ENCODE data around the gene CCDC40. TPM values are rescaled to one million over a fixed set of nuclear protein-coding genes. Genes with fewer than 3 reads are reported as not detected.

CCDC40 gene
- total and polyA plus RNA-seq, 10 of the 15 experiments (the other 5 are each of a cell fraction or from before 2014, with no cell fraction given): 0.06 to 0.10 TPM; not detected in 8

GRCh38 chr17:80068301-80069222 lies 32.1 kb downstream of the CCDC40 start:
- Histone ChIP-seq H2AFZ (ENCODE audit: control insufficient read depth, low read depth, low read length) (no peak overlapping the region), H3K27me3 (replicated peaks in 1 of 2; ENCODE audit: control insufficient read depth in 2 of 2, insufficient read depth in 2 of 2, low read length in 1 of 2) (no peaks in the 10 kb centered on the region; a peak in 1 of 4 replicates), H3K4me3 (no peak overlapping the region), H3K4me2 (ENCODE audit: control insufficient read depth, insufficient read depth) (no peak overlapping the region), H3K4me1 (ENCODE audit: control insufficient read depth, insufficient read depth, low read length) (no peaks in the 10 kb centered on the region), H3K27ac (ENCODE audit: control insufficient read depth, insufficient read depth) (no peak overlapping the region), H3K79me2 (ENCODE audit: control insufficient read depth, insufficient read depth, low read length) (no peaks in the 10 kb centered on the region), H3K36me3 (ENCODE audit: control insufficient read depth in 2 of 2, insufficient read depth in 2 of 2, low read length in 1 of 2) (no peaks in the 10 kb centered on the region), H3K9ac (ENCODE audit: control insufficient read depth, insufficient read depth, low read length) (no peak overlapping the region), H4K20me1 (ENCODE audit: control insufficient read depth, insufficient read depth) (no peaks in the 10 kb centered on the region), H3K9me3 (replicated peaks; ENCODE audit: control insufficient read depth, insufficient read depth, low read length) (no peaks in the 10 kb centered on the region)
- DNase-seq (ENCODE audit: low read depth, low spot score) (no peak), FAIRE-seq (no peak), ATAC-seq (no peak)
- SMC1A ChIA-PET (ENCODE audit: uncharacterized antibody, unreplicated experiment): no interaction called here
- RAD21 ChIA-PET (ENCODE audit: unreplicated experiment): no interaction called here
- BruUV-seq (replicated peaks): no TSS peak
- CTCF ChIA-PET: interaction anchor here (0.5 kb wide), 1 partner anchor 1283 kb away, joined by 3 read pairs; no protein-coding TSS in a partner anchor
- TF ChIP-seq NR2C2 (IDR thresholded peaks at IDR 0.05; ENCODE audit: borderline replicate concordance, control insufficient read depth, insufficient read length, low read depth) (no peak), GABPA (IDR thresholded peaks at IDR 0.05; ENCODE audit: low read depth) (no peak), MAX (IDR thresholded peaks at IDR 0.05; ENCODE audit: low read depth, low read length) (no peak), TCF3 (IDR thresholded peaks at IDR 0.05; ENCODE audit: borderline replicate concordance, insufficient read depth, low read depth, low read length) (no peak)
- intact Hi-C loops (cut with micrococcal nuclease; ENCODE audit: unreplicated experiment) (no loop called here), in situ Hi-C loops (cut with MboI) (no loop called here)
- whole genome bisulfite sequencing (ENCODE audit: insufficient coverage, insufficient replicate concordance, low lambda C conversion rate, missing lambda C conversion rate): 57% methylated on average over 23 of the region's 23 CpGs
- POLR2A ChIA-PET: no interaction called here

GRCh38 chr17:80070375-80071115 lies 34.1 kb downstream of the CCDC40 start:
- Histone ChIP-seq H3K4me2 (ENCODE audit: control insufficient read depth, insufficient read depth) (no peak overlapping the region), H3K9me3 (replicated peaks; ENCODE audit: control insufficient read depth, insufficient read depth, low read length) (no peaks in the 10 kb centered on the region), H3K4me1 (ENCODE audit: control insufficient read depth, insufficient read depth, low read length) (no peaks in the 10 kb centered on the region), H3K4me3 (no peak overlapping the region), H3K27ac (ENCODE audit: control insufficient read depth, insufficient read depth) (no peak overlapping the region), H3K9ac (ENCODE audit: control insufficient read depth, insufficient read depth, low read length) (no peak overlapping the region), H3K27me3 (replicated peaks in 1 of 2; ENCODE audit: control insufficient read depth in 2 of 2, insufficient read depth in 2 of 2, low read length in 1 of 2) (no peaks in the 10 kb centered on the region; a peak in 1 of 4 replicates), H3K79me2 (ENCODE audit: control insufficient read depth, insufficient read depth, low read length) (no peaks in the 10 kb centered on the region), H3K36me3 (ENCODE audit: control insufficient read depth in 2 of 2, insufficient read depth in 2 of 2, low read length in 1 of 2) (no peaks in the 10 kb centered on the region), H4K20me1 (ENCODE audit: control insufficient read depth, insufficient read depth) (no peaks in the 10 kb centered on the region), H2AFZ (ENCODE audit: control insufficient read depth, low read depth, low read length) (no peak overlapping the region)
- ChIA-PET RAD21 (ENCODE audit: unreplicated experiment) (no interaction called here), CTCF (no interaction called here), POLR2A (no interaction called here), SMC1A (ENCODE audit: uncharacterized antibody, unreplicated experiment) (no interaction called here)
- intact Hi-C loops (cut with micrococcal nuclease; ENCODE audit: unreplicated experiment): no loop called here
- TF ChIP-seq ZNF207 (IDR thresholded peaks at IDR 0.05; ENCODE audit: borderline replicate concordance) (no peak), MYB (IDR thresholded peaks at IDR 0.05; ENCODE audit: borderline replicate concordance, low read depth, low read length) (no peak), IKZF1 (conservative IDR thresholded peaks at IDR 0.05) (no peak), SRF (IDR thresholded peaks at IDR 0.05; ENCODE audit: low read depth in 2 of 2, low read length in 2 of 2) (no peak)
- in situ Hi-C loops (cut with MboI): no loop called here
- no TSS peak for BruUV-seq (replicated peaks)
- ATAC-seq: no peak
- WGBS (ENCODE audit: insufficient coverage, insufficient replicate concordance, low lambda C conversion rate, missing lambda C conversion rate): 40% methylated on average over 15 of the region's 15 CpGs
- DNase-seq (ENCODE audit: low read depth, low spot score): no peak
- no peak for FAIRE-seq
